HK-2 (cell line): ENCODE results near the gene BICRA.
A peak's percentile ranks its signal among the peaks of the same experiment; 100 is the strongest.
"Not testable (repeated sequence)": the region's sequence is repeated elsewhere in the genome, so short reads cannot be mapped to it uniquely, and the experiment has no call there.

Experiments
- DNase-seq: peaks from one replicate; pipeline ENCODE4 v3.0.0-alpha.2; 2018; ENCODE audit not compliant: unreplicated experiment

BICRA gene

GRCh38 chr19:47608969-47609905 lies at the start of gene BICRA:
Gene BICRA (plus strand): TSS chr19:47609134. CDS start chr19:47673575, 64,441 bp downstream.
- peak; percentile 78 for DNase-seq

- DNase-seq: no peak
Measured at GRCh38 chr19:47560999-47561398, 47.9 kb upstream of the BICRA start.

- DNase-seq: no peak
Measured at GRCh38 chr19:47561440-47562057, 47.4 kb upstream of the BICRA start.

GRCh38 chr19:47564081-47564480 lies 44.9 kb upstream of the BICRA start:
- DNase-seq: no peak

- no peak for DNase-seq
Measured at GRCh38 chr19:47569331-47569730, 39.6 kb upstream of the BICRA start.

GRCh38 chr19:47572635-47573034 lies 36.3 kb upstream of the BICRA start:
- no peak for DNase-seq

GRCh38 chr19:47573071-47574026 lies 35.6 kb upstream of the BICRA start, which contains the start of gene ZNF541:
Gene ZNF541 (minus strand): TSS chr19:47573148. CDS start chr19:47555856, 17,292 bp downstream.
- peak; percentile 40 for DNase-seq

GRCh38 chr19:47580397-47580796 lies 28.5 kb upstream of the BICRA start:
- DNase-seq: no peak

- no peak for DNase-seq
Measured at GRCh38 chr19:47581605-47582319, 27.2 kb upstream of the BICRA start.

GRCh38 chr19:47582320-47582909 lies 26.5 kb upstream of the BICRA start:
- DNase-seq: no peak

- DNase-seq: not testable (repeated sequence)
Measured at GRCh38 chr19:47583161-47583560, 25.8 kb upstream of the BICRA start.

GRCh38 chr19:47587295-47587694 lies 21.6 kb upstream of the BICRA start:
- no peak for DNase-seq

- no peak for DNase-seq
Measured at GRCh38 chr19:47589824-47590223, 19.1 kb upstream of the BICRA start.

- no peak for DNase-seq
Measured at GRCh38 chr19:47593860-47594259, 15.1 kb upstream of the BICRA start.

GRCh38 chr19:47595944-47596343 lies 13.0 kb upstream of the BICRA start:
- DNase-seq: no peak

GRCh38 chr19:47598407-47599349 lies 10.3 kb upstream of the BICRA start:
- DNase-seq: peak; percentile 66

- DNase-seq: not testable (repeated sequence)
Measured at GRCh38 chr19:47599671-47600245, 9.2 kb upstream of the BICRA start.

- peak; percentile 99 for DNase-seq
Measured at GRCh38 chr19:47600246-47601179, 8.4 kb upstream of the BICRA start.
